HL-60 (cell line): ENCODE measurements around the gene NMUR1.

ENCODE experiments used
- POLR2AphosphoS5 ChIP-seq: IDR thresholded peaks from 2 replicates; pipeline ENCODE4 v1.6.1; 2012; ENCODE audit warnings: low read depth
- TF ChIP-seq, protein P1 (sequence below): IDR thresholded peaks from 2 replicates; pipeline ENCODE4 v1.6.1; 2012; ENCODE audit warnings: low read depth; ENCODE audit not compliant: insufficient replicate concordance

DNA sequence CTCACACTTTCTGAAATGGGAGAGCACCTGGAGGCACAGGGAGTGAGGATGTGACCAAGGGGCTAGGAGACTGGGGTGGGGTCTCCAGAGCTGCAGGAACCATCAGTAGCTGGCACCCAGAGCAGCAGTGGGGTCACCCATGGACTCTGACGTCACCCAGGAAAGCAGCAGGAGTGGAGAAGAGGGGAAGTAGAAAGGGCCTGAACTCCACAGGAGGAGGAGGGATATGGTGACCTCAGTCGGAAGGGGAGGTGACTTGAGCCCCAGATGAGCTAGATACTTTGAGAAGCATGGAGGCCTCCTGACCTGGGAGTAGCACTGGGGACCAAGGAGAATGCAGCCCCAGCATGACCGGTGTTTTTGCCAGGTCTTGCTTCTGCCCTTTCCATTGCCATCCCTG is 8.8 kb downstream of the NMUR1 start:
- no peak for TF ChIP-seq POLR2AphosphoS5
- TF ChIP-seq, protein P1, sequence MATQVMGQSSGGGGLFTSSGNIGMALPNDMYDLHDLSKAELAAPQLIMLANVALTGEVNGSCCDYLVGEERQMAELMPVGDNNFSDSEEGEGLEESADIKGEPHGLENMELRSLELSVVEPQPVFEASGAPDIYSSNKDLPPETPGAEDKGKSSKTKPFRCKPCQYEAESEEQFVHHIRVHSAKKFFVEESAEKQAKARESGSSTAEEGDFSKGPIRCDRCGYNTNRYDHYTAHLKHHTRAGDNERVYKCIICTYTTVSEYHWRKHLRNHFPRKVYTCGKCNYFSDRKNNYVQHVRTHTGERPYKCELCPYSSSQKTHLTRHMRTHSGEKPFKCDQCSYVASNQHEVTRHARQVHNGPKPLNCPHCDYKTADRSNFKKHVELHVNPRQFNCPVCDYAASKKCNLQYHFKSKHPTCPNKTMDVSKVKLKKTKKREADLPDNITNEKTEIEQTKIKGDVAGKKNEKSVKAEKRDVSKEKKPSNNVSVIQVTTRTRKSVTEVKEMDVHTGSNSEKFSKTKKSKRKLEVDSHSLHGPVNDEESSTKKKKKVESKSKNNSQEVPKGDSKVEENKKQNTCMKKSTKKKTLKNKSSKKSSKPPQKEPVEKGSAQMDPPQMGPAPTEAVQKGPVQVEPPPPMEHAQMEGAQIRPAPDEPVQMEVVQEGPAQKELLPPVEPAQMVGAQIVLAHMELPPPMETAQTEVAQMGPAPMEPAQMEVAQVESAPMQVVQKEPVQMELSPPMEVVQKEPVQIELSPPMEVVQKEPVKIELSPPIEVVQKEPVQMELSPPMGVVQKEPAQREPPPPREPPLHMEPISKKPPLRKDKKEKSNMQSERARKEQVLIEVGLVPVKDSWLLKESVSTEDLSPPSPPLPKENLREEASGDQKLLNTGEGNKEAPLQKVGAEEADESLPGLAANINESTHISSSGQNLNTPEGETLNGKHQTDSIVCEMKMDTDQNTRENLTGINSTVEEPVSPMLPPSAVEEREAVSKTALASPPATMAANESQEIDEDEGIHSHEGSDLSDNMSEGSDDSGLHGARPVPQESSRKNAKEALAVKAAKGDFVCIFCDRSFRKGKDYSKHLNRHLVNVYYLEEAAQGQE = no peak
